C4-2B (cell line): ENCODE data around the gene ORC3.

Experiments used
- ZFX ChIP-seq: fragments of 450-650 bp; IDR thresholded peaks from 2 replicates; pipeline ENCODE4 v1.6.1; 2017
- TF ChIP-seq, protein P1 (sequence below): fragments of 450-650 bp; conservative IDR thresholded peaks from 2 replicates; pipeline ENCODE4 v1.5.1; 2017; ENCODE audit warnings: mild to moderate bottlenecking

DNA sequence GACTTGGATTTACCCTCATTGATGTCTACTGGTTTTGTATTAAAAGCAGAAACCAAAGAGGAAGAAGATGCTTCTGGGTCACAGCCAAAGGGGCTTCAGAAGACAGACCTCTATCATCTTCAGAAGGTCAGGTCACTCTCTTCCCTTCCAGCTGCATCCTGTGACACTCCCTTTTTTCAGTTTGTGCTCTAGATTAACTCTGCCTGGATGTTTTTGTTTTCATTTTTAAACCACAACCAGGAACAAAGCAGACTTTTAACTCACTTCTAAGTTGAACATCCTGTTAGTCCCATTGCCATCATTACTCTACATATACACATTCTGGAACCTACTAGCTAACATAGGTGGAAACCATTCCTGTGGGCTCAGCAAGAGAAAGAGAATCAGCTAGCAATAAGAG, 66.9 kb downstream of the ORC3 start:
- TF ChIP-seq, protein P1, sequence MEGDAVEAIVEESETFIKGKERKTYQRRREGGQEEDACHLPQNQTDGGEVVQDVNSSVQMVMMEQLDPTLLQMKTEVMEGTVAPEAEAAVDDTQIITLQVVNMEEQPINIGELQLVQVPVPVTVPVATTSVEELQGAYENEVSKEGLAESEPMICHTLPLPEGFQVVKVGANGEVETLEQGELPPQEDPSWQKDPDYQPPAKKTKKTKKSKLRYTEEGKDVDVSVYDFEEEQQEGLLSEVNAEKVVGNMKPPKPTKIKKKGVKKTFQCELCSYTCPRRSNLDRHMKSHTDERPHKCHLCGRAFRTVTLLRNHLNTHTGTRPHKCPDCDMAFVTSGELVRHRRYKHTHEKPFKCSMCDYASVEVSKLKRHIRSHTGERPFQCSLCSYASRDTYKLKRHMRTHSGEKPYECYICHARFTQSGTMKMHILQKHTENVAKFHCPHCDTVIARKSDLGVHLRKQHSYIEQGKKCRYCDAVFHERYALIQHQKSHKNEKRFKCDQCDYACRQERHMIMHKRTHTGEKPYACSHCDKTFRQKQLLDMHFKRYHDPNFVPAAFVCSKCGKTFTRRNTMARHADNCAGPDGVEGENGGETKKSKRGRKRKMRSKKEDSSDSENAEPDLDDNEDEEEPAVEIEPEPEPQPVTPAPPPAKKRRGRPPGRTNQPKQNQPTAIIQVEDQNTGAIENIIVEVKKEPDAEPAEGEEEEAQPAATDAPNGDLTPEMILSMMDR: no peak
- no peak for TF ChIP-seq ZFX
